Large intestine (tissue), 3 donors: ENCODE data around the gene KDM4E. TPM values are rescaled to one million over a fixed set of nuclear protein-coding genes. Genes with fewer than 3 reads are reported as not detected.
"Not testable (repeated sequence)": the region's sequence is repeated elsewhere in the genome, so short reads cannot be mapped to it uniquely, and the experiment has no call there.

Source experiments
- DNase-seq, 2 donors: peaks; one replicate each; pipeline versions ENCODE4 v3.0.0 to v3.0.0-alpha.2; 2013
- H3K27ac ChIP-seq: one replicate; pipeline ENCODE4 v1.5.1; 2013; ENCODE audit warnings: low read length
- H3K27me3 ChIP-seq: 2 replicates; pipeline ENCODE4 v1.6.1; 2013; ENCODE audit warnings: low read length; ENCODE audit not compliant: control insufficient read depth, insufficient read depth
- H3K36me3 ChIP-seq: 2 replicates; pipeline ENCODE4 v1.6.1; 2013; ENCODE audit warnings: low read length; ENCODE audit not compliant: control insufficient read depth, insufficient read depth
- H3K4me1 ChIP-seq: one replicate; pipeline ENCODE4 v1.6.1; 2013; ENCODE audit warnings: low read length; ENCODE audit not compliant: control insufficient read depth, insufficient read depth
- H3K4me3 ChIP-seq: one replicate; pipeline ENCODE4 v1.5.1; 2013; ENCODE audit warnings: low read length
- H3K9me3 ChIP-seq: one replicate; pipeline ENCODE4 v1.6.1; 2013; ENCODE audit warnings: mild to moderate bottlenecking, low read depth, low read length, moderate library complexity; ENCODE audit not compliant: control insufficient read depth
- WGBS: methylation state at CpG from one replicate; pipeline ENCODE4 v1.1.5; 2013; ENCODE audit warnings: low lambda C conversion rate; ENCODE audit not compliant: insufficient coverage; 5-methylcytosine and 5-hydroxymethylcytosine counted together
- polyA plus RNA-seq: library from polyadenylated mRNA; unstranded; fragments of 120-200 nt; gene quantifications from one replicate; pipeline ENCODE4 v1.2.1, GENCODE V29; 2013

KDM4E gene
- polyA plus RNA-seq, 1 donor = 0.19 TPM

DNA sequence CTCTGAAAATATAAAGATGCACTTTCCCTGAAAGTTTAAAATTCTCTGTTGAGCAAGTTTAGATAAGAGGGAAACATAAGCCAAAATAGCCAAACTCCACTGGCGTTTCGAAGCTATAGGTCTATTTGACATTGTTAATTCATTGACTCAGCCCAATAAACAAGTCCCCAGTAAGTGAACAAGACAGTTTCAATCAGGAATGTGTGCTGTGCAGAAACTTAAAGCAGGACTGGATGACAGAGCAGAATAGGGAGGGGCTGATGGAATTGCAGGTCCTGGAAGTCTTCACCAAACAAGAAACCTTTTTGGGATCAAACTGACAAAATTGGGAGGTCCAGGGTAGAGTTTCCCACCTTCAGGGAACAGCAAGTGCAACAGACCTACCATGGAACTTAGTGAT lies 8.9 kb upstream of the KDM4E start:
- H3K4me1 ChIP-seq = no peaks in the 10 kb centered on the region
- H3K27me3 ChIP-seq = no peaks in the 10 kb centered on the region
- no peaks in the 10 kb centered on the region for H3K9me3 ChIP-seq
- H3K27ac ChIP-seq = no peak overlapping the region
- WGBS = no CpG with 5 or more reads among the region's 2 CpGs
- H3K36me3 ChIP-seq = no peaks in the 10 kb centered on the region
- H3K4me3 ChIP-seq = no peak overlapping the region
- DNase-seq = no peak

DNA sequence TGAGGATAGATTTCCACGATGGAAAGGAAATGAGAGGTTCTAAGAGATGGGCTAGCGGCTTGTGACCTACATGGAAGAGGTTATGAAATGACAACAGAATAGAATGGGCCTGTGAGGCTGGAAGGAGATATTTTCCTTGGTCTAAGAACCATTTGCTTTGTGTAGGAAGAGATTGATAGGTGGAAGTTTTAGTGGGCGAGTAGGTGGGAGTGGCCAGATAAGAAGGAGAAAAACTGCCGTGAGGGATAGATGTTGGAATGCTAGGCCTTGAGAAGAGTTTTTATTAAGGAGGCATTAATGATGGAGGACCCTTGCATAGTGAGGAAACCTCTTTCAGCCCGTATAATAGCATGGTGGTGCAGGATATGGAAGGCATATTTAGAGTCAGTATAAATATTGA lies 3.6 kb upstream of the KDM4E start:
- H3K4me1 ChIP-seq, H3K27ac ChIP-seq, H3K27me3 ChIP-seq, H3K4me3 ChIP-seq, DNase-seq, H3K9me3 ChIP-seq, H3K36me3 ChIP-seq: not testable (repeated sequence)
- whole genome bisulfite sequencing = 33% methylated on average over 1 of the region's 5 CpGs

DNA sequence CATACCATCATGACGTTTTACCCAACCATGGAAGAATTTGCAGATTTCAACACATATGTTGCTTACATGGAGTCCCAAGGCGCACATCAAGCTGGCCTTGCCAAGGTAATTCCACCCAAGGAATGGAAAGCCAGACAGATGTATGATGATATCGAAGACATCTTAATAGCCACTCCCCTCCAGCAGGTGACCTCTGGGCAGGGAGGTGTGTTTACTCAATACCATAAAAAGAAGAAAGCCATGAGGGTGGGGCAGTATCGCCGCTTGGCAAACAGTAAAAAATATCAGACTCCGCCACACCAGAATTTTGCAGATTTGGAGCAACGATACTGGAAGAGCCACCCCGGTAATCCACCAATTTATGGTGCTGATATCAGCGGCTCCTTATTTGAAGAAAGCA lies 536 bp downstream of the KDM4E start:
- not testable (repeated sequence) for H3K9me3 ChIP-seq, H3K4me3 ChIP-seq, H3K4me1 ChIP-seq, H3K27ac ChIP-seq, DNase-seq, H3K36me3 ChIP-seq, H3K27me3 ChIP-seq
- no CpG with 5 or more reads among the region's 9 CpGs for WGBS

DNA sequence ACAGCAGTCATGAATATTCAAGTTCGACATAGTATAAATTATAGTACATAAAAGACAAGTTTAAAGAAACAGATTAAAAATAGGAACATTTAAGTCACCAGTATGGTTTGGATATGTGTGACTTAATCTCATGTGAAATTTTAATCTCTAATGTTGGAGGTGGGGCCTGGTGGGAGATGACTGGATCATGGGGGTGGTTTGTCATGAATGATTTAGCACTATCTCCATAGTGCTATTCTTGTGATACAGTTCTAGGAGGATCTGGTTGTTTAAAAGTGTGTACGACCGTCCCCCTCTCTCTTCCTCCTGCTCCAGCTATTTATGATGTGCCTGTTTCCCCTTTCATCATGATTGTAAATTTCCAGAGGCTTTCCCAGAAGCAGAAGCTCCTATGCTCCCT lies 3.3 kb downstream of the KDM4E start:
- WGBS = 100% methylated on average over 1 of the region's 3 CpGs

DNA sequence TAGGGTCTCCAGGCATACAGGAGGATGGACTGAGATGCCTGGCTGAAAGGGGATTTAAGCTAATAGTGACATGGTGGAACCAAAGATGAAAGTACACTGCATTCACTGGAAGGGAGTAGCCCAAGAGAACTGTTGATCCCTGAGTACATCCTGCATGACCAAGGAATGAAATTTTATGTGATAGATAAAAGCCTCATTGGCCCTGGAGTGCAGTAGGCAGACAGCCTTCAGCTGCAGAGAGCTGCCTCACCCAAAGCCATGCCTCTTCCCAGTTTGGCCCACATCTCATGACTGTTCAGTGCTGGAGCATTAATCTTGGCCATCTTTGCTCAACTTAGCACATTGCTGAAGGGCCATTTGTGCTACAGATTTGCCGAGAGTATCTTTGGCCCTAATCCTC lies 8.0 kb downstream of the KDM4E start:
- no CpG with 5 or more reads among the region's 1 CpG for WGBS
- H3K27ac ChIP-seq = no peak overlapping the region
- peaks cover 6% of the 10 kb centered on the region for H3K9me3 ChIP-seq
- DNase-seq = no peak
- no peaks in the 10 kb centered on the region for H3K36me3 ChIP-seq
- no peak overlapping the region for H3K4me3 ChIP-seq
- H3K4me1 ChIP-seq = no peaks in the 10 kb centered on the region
- peaks cover 2% of the 10 kb centered on the region for H3K27me3 ChIP-seq

More for the DNA sequence above, 3.3 kb downstream of the KDM4E start:
- no peak overlapping the region for H3K27ac ChIP-seq
- no peaks in the 10 kb centered on the region for H3K9me3 ChIP-seq
- H3K4me1 ChIP-seq = no peaks in the 10 kb centered on the region
- H3K36me3 ChIP-seq = no peaks in the 10 kb centered on the region
- no peak overlapping the region for H3K4me3 ChIP-seq
- H3K27me3 ChIP-seq = no peaks in the 10 kb centered on the region
- DNase-seq = no peak

DNA sequence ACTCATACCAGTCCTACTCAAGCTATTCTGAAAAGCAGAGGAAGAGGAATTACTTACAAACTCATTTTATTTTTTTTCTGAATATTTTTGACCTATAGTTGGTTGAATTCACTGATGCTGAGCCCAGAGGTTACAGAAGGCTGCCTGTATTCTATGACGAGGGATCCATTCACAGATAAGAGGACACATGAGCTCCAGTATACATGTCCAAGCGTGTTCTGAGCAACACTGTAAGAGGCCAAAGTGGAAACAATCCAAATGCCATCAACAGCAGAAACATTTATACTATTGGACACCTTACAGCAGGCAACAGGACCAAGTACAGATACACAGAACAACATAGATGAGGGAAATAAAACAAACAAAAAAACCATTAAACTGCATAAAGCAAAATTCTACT lies 10.3 kb downstream of the KDM4E start:
- DNase-seq = no peak
- Histone ChIP-seq H3K4me1 (no peaks in the 10 kb centered on the region), H3K4me3 (no peak overlapping the region), H3K27me3 (peaks cover 4% of the 10 kb centered on the region), H3K27ac (no peak overlapping the region), H3K9me3 (peaks cover 6% of the 10 kb centered on the region), H3K36me3 (no peaks in the 10 kb centered on the region)
- no CpG with 5 or more reads among the region's 2 CpGs for WGBS

DNA sequence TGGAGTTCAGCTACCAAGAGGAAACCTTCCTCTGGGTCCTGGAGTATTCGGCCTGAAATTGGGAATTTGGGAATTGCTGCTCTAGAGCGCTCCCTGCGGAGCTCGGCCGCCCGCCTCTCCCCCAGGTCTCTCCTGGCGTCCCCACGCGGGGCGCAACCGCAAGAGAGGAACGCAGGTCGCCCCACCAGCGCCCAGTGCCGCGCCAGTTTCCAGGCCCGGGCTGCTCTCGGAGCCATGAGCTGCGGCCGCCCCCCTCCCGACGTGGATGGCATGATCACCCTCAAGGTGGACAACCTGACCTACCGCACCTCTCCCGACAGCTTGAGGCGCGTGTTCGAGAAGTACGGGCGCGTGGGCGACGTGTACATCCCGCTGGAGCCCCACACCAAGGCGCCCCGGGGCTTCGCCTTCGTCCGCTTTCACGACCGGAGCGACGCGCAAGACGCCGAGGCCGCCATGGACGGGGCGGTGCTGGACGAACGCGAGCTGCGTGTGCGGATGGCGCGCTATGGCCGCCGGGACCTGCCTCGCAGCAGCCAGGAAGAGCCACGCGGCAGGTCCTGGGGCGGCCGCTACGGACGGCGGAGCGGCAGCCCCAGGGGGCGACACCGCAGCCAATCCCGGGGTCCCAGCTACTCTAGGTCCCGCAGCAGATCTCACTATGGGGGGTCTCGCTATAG lies 12.4 kb downstream of the KDM4E start:
- not testable (repeated sequence) for H3K27me3 ChIP-seq, H3K27ac ChIP-seq, H3K9me3 ChIP-seq, H3K4me1 ChIP-seq, H3K36me3 ChIP-seq
- no CpG with 5 or more reads among the region's 71 CpGs for WGBS
- H3K4me3 ChIP-seq = peak overlapping the region; percentile 32
- peak in 1 of 2 donors; percentile 38 for DNase-seq

DNA sequence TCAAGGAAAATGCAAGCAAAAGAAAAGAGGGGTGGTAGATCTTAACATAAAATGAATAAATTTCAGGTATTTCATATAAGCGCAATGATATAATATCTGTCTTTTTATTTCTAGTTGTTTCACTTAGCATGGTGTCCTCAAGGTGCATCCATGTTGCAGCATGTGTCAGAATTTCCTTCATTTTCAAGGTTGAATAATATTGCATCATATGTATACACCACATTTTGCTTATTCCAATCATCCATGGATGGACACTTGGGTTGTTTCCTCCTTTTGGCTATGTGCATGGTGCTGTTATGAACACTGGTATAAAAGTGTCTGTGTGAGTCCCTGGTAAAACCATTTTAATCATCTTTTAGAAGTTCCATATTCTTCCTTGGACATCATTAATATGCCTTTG lies 17.2 kb downstream of the KDM4E start:
- Histone ChIP-seq H3K27me3 (peaks cover 4% of the 10 kb centered on the region), H3K36me3 (no peaks in the 10 kb centered on the region), H3K4me1 (no peaks in the 10 kb centered on the region), H3K27ac (no peak overlapping the region), H3K4me3 (no peak overlapping the region), H3K9me3 (peaks cover 6% of the 10 kb centered on the region)
- DNase-seq = no peak
- no CpG with 5 or more reads among the region's 1 CpG for WGBS

DNA sequence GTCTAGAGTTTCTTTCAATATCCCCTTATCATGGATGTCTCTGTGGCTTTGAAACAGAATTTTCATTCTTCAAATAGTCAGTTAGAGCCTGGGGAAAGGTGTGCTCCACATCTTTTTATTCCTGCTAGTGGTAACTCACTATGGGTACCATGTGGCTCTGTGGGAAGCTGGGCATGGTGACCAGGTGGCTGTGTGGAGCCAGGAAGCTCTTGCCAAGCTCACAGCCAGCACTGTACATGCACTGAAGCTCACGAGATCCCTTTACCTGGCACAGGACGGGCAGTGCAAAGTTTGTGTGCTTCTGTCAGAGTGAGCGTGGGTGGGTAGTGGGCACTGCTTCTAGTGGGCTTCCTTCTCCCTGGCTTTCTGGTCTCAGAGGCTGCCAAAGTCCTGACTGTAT lies 17.8 kb downstream of the KDM4E start:
- H3K4me3 ChIP-seq = no peak overlapping the region
- no CpG with 5 or more reads among the region's 3 CpGs for WGBS
- no peak overlapping the region for H3K27ac ChIP-seq
- no peak for DNase-seq
- H3K4me1 ChIP-seq = no peaks in the 10 kb centered on the region
- H3K9me3 ChIP-seq = peaks cover under 1% of the 10 kb centered on the region
- H3K27me3 ChIP-seq = peaks cover 3% of the 10 kb centered on the region
- no peaks in the 10 kb centered on the region for H3K36me3 ChIP-seq

DNA sequence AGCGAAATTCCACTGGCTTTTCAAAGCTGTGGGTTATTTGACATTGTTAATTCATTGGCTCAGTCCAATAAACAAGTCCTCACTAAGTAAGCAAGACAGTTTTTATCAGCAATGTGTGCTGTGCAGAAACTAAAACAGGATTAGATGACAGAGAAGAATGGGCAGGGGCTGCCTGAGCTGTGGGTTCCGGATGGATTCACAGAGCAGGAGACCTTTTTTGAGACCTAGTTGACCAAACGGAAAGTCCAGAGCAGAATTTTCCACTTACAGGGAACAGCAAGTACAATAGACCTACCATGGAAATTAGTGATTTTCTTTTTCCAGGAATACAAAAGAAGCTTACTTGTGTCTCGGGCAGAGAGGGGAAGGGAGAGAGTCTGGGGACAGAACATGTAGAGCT lies 19.0 kb downstream of the KDM4E start:
- Histone ChIP-seq H3K27ac (no peak overlapping the region), H3K9me3 (no peaks in the 10 kb centered on the region), H3K4me3 (no peak overlapping the region), H3K36me3 (no peaks in the 10 kb centered on the region), H3K27me3 (no peaks in the 10 kb centered on the region), H3K4me1 (no peaks in the 10 kb centered on the region)
- no peak for DNase-seq
- WGBS = no CpG with 5 or more reads among the region's 4 CpGs

DNA sequence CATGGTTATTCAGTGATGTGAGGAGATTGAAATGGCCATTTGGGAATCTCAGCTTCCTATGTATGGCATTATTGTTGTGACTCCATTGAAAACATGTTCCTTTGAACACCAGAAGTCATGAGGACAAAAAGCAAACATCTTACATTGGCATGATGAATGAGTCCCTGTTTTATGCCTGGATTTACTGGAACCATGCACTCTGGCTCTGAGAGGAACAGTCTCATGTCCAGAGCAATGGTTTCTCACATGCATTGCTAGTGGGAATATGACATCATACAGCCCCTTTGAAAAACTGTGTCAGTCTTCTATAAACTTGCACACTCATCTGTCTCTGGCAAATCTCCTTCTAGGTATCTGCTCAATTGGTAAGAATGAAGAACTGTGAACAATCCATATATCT lies 20.8 kb downstream of the KDM4E start:
- Histone ChIP-seq H3K27me3 (no peaks in the 10 kb centered on the region), H3K27ac (no peak overlapping the region), H3K36me3 (no peaks in the 10 kb centered on the region), H3K9me3 (peaks cover 7% of the 10 kb centered on the region), H3K4me3 (no peak overlapping the region), H3K4me1 (no peaks in the 10 kb centered on the region)
- no peak for DNase-seq
